HepG2 (cell line): Measurements from ENCODE around the gene RAB6A. TPM values are rescaled to one million over a fixed set of nuclear protein-coding genes. Genes with fewer than 3 reads are reported as not detected.

Source experiments
- DMAP1 ChIP-seq: IDR thresholded peaks from 2 replicates; pipeline ENCODE4 v1.6.1; 2016
- EP300 ChIP-seq, 3 experiments: sonication (generic) in 1 of 3; formaldehyde crosslinking in 1 of 3; IDR thresholded peaks; 2 replicates each; pipeline versions ENCODE4 v1.5.1 to v1.6.1; 2011 to 2020; ENCODE audit warnings: low read depth in 2 of 3, low read length in 2 of 3, borderline replicate concordance in 1 of 3, improper control_type of control experiment in 1 of 3, mild to moderate bottlenecking in 1 of 3, missing genetic modification reagents in 1 of 3, moderate library complexity in 1 of 3
- KDM4B ChIP-seq: sonication (generic); formaldehyde crosslinking; IDR thresholded peaks from 2 replicates; pipeline ENCODE4 v1.4.0; 2020; ENCODE audit warnings: missing genetic modification reagents
- MAZ ChIP-seq, 2 experiments: sonication (generic) in 1 of 2; formaldehyde crosslinking in 1 of 2; IDR thresholded peaks; 2 replicates each; pipeline versions ENCODE4 v1.5.0 to v1.6.1; 2012 to 2020; ENCODE audit warnings: low read depth in 2 of 2, mild to moderate bottlenecking in 2 of 2, borderline replicate concordance in 1 of 2, improper control_type of control experiment in 1 of 2, low read length in 1 of 2, missing genetic modification reagents in 1 of 2, moderate library complexity in 1 of 2
- NR2F6 ChIP-seq, 2 experiments: IDR thresholded peaks; 2 replicates each; pipeline ENCODE4 v1.6.1; 2016; ENCODE audit warnings: antibody characterized with exemption in 1 of 2, mild to moderate bottlenecking in 1 of 2
- PHF21A ChIP-seq: sonication (generic); formaldehyde crosslinking; IDR thresholded peaks from 2 replicates; pipeline ENCODE4 v1.5.0; 2020; ENCODE audit warnings: mild to moderate bottlenecking, missing genetic modification reagents
- RBFOX2 ChIP-seq: fragments of 200-400 bp; formaldehyde crosslinking; IDR thresholded peaks from 2 replicates; pipeline ENCODE4 v1.6.1; 2017; ENCODE audit warnings: low read depth, mild to moderate bottlenecking, low read length
- RXRB ChIP-seq: IDR thresholded peaks from 2 replicates; pipeline ENCODE4 v1.6.1; 2016; ENCODE audit warnings: borderline replicate concordance, missing genetic modification reagents, missing compliant biosample characterization
- THAP11 ChIP-seq: IDR thresholded peaks from 2 replicates; pipeline ENCODE4 v1.6.1; 2016; ENCODE audit warnings: missing biosample characterization, missing genetic modification reagents
- ZNF614 ChIP-seq: IDR thresholded peaks from 2 replicates; pipeline ENCODE4 v1.6.1; 2018; ENCODE audit warnings: missing biosample characterization, missing genetic modification reagents, inconsistent platforms, borderline replicate concordance
- ZNF749 ChIP-seq: sonication (generic); formaldehyde crosslinking; IDR thresholded peaks from 2 replicates; pipeline ENCODE4 v1.8.0; 2022; ENCODE audit warnings: mild to moderate bottlenecking, missing genetic modification reagents, moderate library complexity, borderline replicate concordance
- polyA plus RNA-seq, 8 experiments: library from polyadenylated mRNA; depleted of rRNA in 3 of 8; stranded (reverse) in 7 of 8; unstranded in 1 of 8; fragments of >200 nt; fragmentation: Illumina TruSeq in 4 of 8; extraction: Trizol in 4 of 8; gene quantifications; 2 replicates each; pipeline versions ENCODE4 v1.2.1 to v1.2.3, GENCODE V29; 2011 to 2016; ENCODE audit warnings: low read depth in 4 of 8, missing spikeins in 1 of 8, mixed read lengths in 1 of 8; ENCODE audit not compliant: insufficient read depth in 1 of 8
- total RNA-seq, 5 experiments: library from RNA; depleted of rRNA; stranded (reverse); fragments of >200 nt; fragmentation: Illumina TruSeq; extraction: Trizol; gene quantifications; 2 replicates each; pipeline ENCODE4 v1.2.3, GENCODE V29; 2016; ENCODE audit warnings: low read depth in 1 of 5
- TF ChIP-seq, protein P1 (sequence below): sonication (generic); formaldehyde crosslinking; IDR thresholded peaks from 2 replicates; pipeline ENCODE4 v1.4.0; 2020; ENCODE audit warnings: low read depth, mild to moderate bottlenecking, missing genetic modification reagents
- TF ChIP-seq, protein P2 (sequence below): sonication (generic); formaldehyde crosslinking; IDR thresholded peaks from 2 replicates; pipeline ENCODE4; 2020; ENCODE audit warnings: missing genetic modification reagents, mild to moderate bottlenecking, borderline replicate concordance
- TF ChIP-seq, protein P3 (sequence below): sonication (generic); formaldehyde crosslinking; IDR thresholded peaks from 2 replicates; pipeline ENCODE4 v1.4.0; 2020; ENCODE audit warnings: missing genetic modification reagents, borderline replicate concordance

Gene RAB6A
- total and polyA plus RNA-seq, 2 of the 13 experiments (the other 11 are each of a cell fraction or from before 2014, with no cell fraction given), result 74.3 to 121 TPM

DNA sequence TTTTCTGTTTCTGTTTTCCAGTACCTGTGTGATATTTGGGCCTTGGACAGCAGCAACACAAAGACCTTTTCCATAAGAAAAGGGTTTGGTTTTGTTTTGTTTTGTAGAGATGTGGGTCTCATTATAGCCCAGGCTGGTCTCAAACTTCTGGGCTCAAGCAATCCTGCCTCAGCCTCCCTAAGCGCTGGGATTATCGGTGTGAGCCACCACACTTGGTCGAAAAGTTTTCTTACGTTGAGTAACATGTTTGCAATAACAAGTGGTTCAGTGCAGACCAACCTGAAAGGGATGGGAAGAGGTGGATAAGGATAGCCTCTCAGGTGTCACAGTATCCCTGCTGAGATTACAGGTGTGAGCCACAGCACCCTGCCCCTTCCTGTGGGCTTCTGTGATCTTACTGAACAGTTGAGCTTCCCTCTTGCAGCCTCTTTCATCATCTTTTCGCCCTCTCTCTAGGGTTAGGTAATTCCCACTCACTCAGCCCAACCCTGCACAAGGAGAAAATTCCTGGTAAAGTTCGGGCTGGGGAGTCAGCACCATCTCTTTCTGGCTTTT, 23.3 kb upstream of the RAB6A start (continued):
- no peak for TF ChIP-seq NR2F6 (IDR thresholded peaks at IDR 0.05)
- peak; percentile 44; the same call in 1 of the 2 replicates for TF ChIP-seq NR2F6 (CRISPR knock-in tag; IDR thresholded peaks at IDR 0.05)
- peak; percentile 36; the same call in 1 of the 2 replicates for TF ChIP-seq PHF21A (CRISPR knock-in tag)
- TF ChIP-seq, protein P1, sequence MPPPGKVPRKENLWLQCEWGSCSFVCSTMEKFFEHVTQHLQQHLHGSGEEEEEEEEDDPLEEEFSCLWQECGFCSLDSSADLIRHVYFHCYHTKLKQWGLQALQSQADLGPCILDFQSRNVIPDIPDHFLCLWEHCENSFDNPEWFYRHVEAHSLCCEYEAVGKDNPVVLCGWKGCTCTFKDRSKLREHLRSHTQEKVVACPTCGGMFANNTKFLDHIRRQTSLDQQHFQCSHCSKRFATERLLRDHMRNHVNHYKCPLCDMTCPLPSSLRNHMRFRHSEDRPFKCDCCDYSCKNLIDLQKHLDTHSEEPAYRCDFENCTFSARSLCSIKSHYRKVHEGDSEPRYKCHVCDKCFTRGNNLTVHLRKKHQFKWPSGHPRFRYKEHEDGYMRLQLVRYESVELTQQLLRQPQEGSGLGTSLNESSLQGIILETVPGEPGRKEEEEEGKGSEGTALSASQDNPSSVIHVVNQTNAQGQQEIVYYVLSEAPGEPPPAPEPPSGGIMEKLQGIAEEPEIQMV, result 0 out of 2 replicates have a peak, but pooled peaks have one; percentile 46
- TF ChIP-seq EP300 (IDR thresholded peaks at IDR 0.05; ENCODE audit: low read depth in 2 of 2, low read length in 2 of 2), result peak in 1 of 2 experiments; percentile 81; a peak in 3 of 4 replicates
- TF ChIP-seq EP300 (CRISPR knock-in tag; IDR thresholded peaks at IDR 0.05; ENCODE audit: borderline replicate concordance), result peak; percentile 86; the same call in 1 of the 2 replicates
- TF ChIP-seq RBFOX2, result peak; percentile 36; the same call in 1 of the 2 replicates
- 0 out of 2 replicates have a peak, but pooled peaks have one; percentile 54 for TF ChIP-seq ZNF614 (CRISPR knock-in tag)
- peak; percentile 71; the same call in 1 of the 2 replicates for TF ChIP-seq ZNF749 (CRISPR knock-in tag)
- 0 out of 2 replicates have a peak, but pooled peaks have one; percentile 26 for TF ChIP-seq MAZ (IDR thresholded peaks at IDR 0.05; ENCODE audit: borderline replicate concordance, low read depth, low read length)
- TF ChIP-seq MAZ (CRISPR knock-in tag; IDR thresholded peaks at IDR 0.05; ENCODE audit: low read depth), result peak; percentile 52; the same call in 1 of the 2 replicates
- TF ChIP-seq DMAP1 (CRISPR knock-in tag), result peak; percentile 51; the same call in 1 of the 2 replicates
- TF ChIP-seq THAP11 (CRISPR knock-in tag), result peak; percentile 71; the same call in 1 of the 2 replicates
- TF ChIP-seq, protein P2, sequence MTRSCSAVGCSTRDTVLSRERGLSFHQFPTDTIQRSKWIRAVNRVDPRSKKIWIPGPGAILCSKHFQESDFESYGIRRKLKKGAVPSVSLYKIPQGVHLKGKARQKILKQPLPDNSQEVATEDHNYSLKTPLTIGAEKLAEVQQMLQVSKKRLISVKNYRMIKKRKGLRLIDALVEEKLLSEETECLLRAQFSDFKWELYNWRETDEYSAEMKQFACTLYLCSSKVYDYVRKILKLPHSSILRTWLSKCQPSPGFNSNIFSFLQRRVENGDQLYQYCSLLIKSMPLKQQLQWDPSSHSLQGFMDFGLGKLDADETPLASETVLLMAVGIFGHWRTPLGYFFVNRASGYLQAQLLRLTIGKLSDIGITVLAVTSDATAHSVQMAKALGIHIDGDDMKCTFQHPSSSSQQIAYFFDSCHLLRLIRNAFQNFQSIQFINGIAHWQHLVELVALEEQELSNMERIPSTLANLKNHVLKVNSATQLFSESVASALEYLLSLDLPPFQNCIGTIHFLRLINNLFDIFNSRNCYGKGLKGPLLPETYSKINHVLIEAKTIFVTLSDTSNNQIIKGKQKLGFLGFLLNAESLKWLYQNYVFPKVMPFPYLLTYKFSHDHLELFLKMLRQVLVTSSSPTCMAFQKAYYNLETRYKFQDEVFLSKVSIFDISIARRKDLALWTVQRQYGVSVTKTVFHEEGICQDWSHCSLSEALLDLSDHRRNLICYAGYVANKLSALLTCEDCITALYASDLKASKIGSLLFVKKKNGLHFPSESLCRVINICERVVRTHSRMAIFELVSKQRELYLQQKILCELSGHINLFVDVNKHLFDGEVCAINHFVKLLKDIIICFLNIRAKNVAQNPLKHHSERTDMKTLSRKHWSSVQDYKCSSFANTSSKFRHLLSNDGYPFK (CRISPR knock-in tag), result no peak
- TF ChIP-seq, protein P3, sequence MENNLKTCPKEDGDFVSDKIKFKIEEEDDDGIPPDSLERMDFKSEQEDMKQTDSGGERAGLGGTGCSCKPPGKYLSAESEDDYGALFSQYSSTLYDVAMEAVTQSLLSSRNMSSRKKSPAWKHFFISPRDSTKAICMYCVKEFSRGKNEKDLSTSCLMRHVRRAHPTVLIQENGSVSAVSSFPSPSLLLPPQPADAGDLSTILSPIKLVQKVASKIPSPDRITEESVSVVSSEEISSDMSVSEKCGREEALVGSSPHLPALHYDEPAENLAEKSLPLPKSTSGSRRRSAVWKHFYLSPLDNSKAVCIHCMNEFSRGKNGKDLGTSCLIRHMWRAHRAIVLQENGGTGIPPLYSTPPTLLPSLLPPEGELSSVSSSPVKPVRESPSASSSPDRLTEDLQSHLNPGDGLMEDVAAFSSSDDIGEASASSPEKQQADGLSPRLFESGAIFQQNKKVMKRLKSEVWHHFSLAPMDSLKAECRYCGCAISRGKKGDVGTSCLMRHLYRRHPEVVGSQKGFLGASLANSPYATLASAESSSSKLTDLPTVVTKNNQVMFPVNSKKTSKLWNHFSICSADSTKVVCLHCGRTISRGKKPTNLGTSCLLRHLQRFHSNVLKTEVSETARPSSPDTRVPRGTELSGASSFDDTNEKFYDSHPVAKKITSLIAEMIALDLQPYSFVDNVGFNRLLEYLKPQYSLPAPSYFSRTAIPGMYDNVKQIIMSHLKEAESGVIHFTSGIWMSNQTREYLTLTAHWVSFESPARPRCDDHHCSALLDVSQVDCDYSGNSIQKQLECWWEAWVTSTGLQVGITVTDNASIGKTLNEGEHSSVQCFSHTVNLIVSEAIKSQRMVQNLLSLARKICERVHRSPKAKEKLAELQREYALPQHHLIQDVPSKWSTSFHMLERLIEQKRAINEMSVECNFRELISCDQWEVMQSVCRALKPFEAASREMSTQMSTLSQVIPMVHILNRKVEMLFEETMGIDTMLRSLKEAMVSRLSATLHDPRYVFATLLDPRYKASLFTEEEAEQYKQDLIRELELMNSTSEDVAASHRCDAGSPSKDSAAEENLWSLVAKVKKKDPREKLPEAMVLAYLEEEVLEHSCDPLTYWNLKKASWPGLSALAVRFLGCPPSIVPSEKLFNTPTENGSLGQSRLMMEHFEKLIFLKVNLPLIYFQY, result 0 out of 2 replicates have a peak, but pooled peaks have one; percentile 47
- peak; percentile 59; the same call in 1 of the 2 replicates for TF ChIP-seq KDM4B
- TF ChIP-seq RXRB, result peak; percentile 74
